ENCODE measurements around the gene RSL1D1. TPM values are rescaled to one million over a fixed set of nuclear protein-coding genes. Genes with fewer than 3 reads are reported as not detected.

The RSL1D1 gene
- polyA plus RNA-seq, 1 donor from 2014 or later: 61.2 TPM

GRCh38 chr16:11801481-11802021 lies 49.8 kb downstream of the RSL1D1 start:
- no peak for TF ChIP-seq EZH2 (IDR thresholded peaks at IDR 0.05; ENCODE audit: borderline replicate concordance, insufficient read depth, low read length, poor library complexity, severe bottlenecking)
- TF ChIP-seq RAD21 (conservative IDR thresholded peaks at IDR 0.05): no peak
- H3K79me2 ChIP-seq (replicated peaks; ENCODE audit: insufficient read depth, low read length): peaks cover 4% of the 10 kb centered on the region
- no peak overlapping the region for H3K4me3 ChIP-seq (ENCODE audit: low read length)
- H4K20me1 ChIP-seq (ENCODE audit: insufficient read depth): no peaks in the 10 kb centered on the region
- H3K4me2 ChIP-seq (ENCODE audit: low read length): no peak overlapping the region
- H3K27ac ChIP-seq (ENCODE audit: low read length): no peak overlapping the region
- no peak overlapping the region for H3K9ac ChIP-seq (ENCODE audit: low read length)
- H3K9me3 ChIP-seq (ENCODE audit: low read length): no peaks in the 10 kb centered on the region
- H3K9me2 ChIP-seq (ENCODE audit: insufficient read depth, low read length): no peaks in the 10 kb centered on the region
- no peak overlapping the region for H2AFZ ChIP-seq (ENCODE audit: low read depth, low read length)
- H3K27me3 ChIP-seq (ENCODE audit: insufficient read depth, low read depth, low read length): no peaks in the 10 kb centered on the region
- no peaks in the 10 kb centered on the region for H3K36me3 ChIP-seq (ENCODE audit: insufficient read depth, low read length)
- no peaks in the 10 kb centered on the region for H3F3A ChIP-seq (ENCODE audit: insufficient read depth, low read length, poor library complexity, severe bottlenecking)

GRCh38 chr16:11800382-11800718 lies 51.0 kb downstream of the RSL1D1 start:
- Histone ChIP-seq H3K9ac (ENCODE audit: low read length) (no peak overlapping the region), H3K27me3 (ENCODE audit: insufficient read depth, low read depth, low read length) (no peaks in the 10 kb centered on the region), H2AFZ (ENCODE audit: low read depth, low read length) (no peak overlapping the region), H3K27ac (ENCODE audit: low read length) (no peak overlapping the region), H3K9me3 (ENCODE audit: low read length) (no peaks in the 10 kb centered on the region), H3K36me3 (ENCODE audit: insufficient read depth, low read length) (no peaks in the 10 kb centered on the region), H3K4me2 (ENCODE audit: low read length) (no peak overlapping the region), H3K4me3 (ENCODE audit: low read length) (no peak overlapping the region), H3K79me2 (replicated peaks; ENCODE audit: insufficient read depth, low read length) (peaks cover 15% of the 10 kb centered on the region), H3F3A (ENCODE audit: insufficient read depth, low read length, poor library complexity, severe bottlenecking) (no peaks in the 10 kb centered on the region), H4K20me1 (ENCODE audit: insufficient read depth) (no peaks in the 10 kb centered on the region), H3K9me2 (ENCODE audit: insufficient read depth, low read length) (no peaks in the 10 kb centered on the region)
- no peak for TF ChIP-seq EZH2 (IDR thresholded peaks at IDR 0.05; ENCODE audit: borderline replicate concordance, insufficient read depth, low read length, poor library complexity, severe bottlenecking)
- no peak for TF ChIP-seq MXI1 (conservative IDR thresholded peaks at IDR 0.05; ENCODE audit: poor library complexity, severe bottlenecking)
- TF ChIP-seq CTCF (IDR thresholded peaks at IDR 0.05; ENCODE audit: poor library complexity, severe bottlenecking): no peak
- no peak for TF ChIP-seq EP300 (conservative IDR thresholded peaks at IDR 0.05; ENCODE audit: poor library complexity, severe bottlenecking)
- no peak for TF ChIP-seq RAD21 (conservative IDR thresholded peaks at IDR 0.05)
- no peak for TF ChIP-seq REST (IDR thresholded peaks at IDR 0.05; ENCODE audit: borderline replicate concordance)
- TF ChIP-seq SMC3 (conservative IDR thresholded peaks at IDR 0.05; ENCODE audit: poor library complexity): no peak
- no peak for TF ChIP-seq POLR2AphosphoS5 (IDR thresholded peaks at IDR 0.05)
- no peak for TF ChIP-seq TAF1 (IDR thresholded peaks at IDR 0.05; ENCODE audit: low read depth)
